Progenitor cell of endocrine pancreas (in vitro differentiated cells): ENCODE data around the gene SP7. TPM values are rescaled to one million over a fixed set of nuclear protein-coding genes. Genes with fewer than 3 reads are reported as not detected.

Source experiments
- DNase-seq: peaks from one replicate; pipeline ENCODE4 v3.0.0; 2021; ENCODE audit warnings: low spot score; ENCODE audit not compliant: unreplicated experiment
- H3K27ac Mint-ChIP-seq: 2 replicates; pipeline ENCODE4 v1.8.0; 2021; ENCODE audit warnings: mild to moderate bottlenecking, moderate library complexity, mixed read lengths
- H3K27me3 Mint-ChIP-seq: 2 replicates; pipeline ENCODE4 v1.8.0; 2021; ENCODE audit warnings: mixed read lengths
- H3K36me3 Mint-ChIP-seq: 2 replicates; pipeline ENCODE4 v1.8.0; 2022; ENCODE audit warnings: mixed read lengths; ENCODE audit not compliant: insufficient read depth
- H3K4me1 Mint-ChIP-seq: 2 replicates; pipeline ENCODE4 v1.8.0; 2021; ENCODE audit warnings: low read depth, mixed read lengths
- H3K4me3 Mint-ChIP-seq: 2 replicates; pipeline ENCODE4 v1.8.0; 2021; ENCODE audit warnings: low read depth, mild to moderate bottlenecking, moderate library complexity, mixed read lengths
- H3K9me3 Mint-ChIP-seq: 2 replicates; pipeline ENCODE4 v1.8.0; 2021; ENCODE audit warnings: low read depth, mixed read lengths
- CTCF ChIP-seq: fragments of 200-600 bp; sonication (generic); IDR thresholded peaks from one replicate; pipeline ENCODE4 v1.5.0; 2021; ENCODE audit warnings: antibody characterized with exemption, mild to moderate bottlenecking; ENCODE audit not compliant: unreplicated experiment
- total RNA-seq: library from RNA; stranded (reverse); gene quantifications from 2 replicates; pipeline ENCODE4 v1.2.1, GENCODE V29; 2021

The SP7 gene
- total RNA-seq, 1 donor from 2014 or later = 0.10 TPM

- peak; percentile 79 for DNase-seq
- peak; percentile 76 for TF ChIP-seq CTCF
- peaks cover 1% of the 10 kb centered on the region for H3K36me3 Mint-ChIP-seq
- H3K9me3 Mint-ChIP-seq = no peaks in the 10 kb centered on the region
- H3K4me1 Mint-ChIP-seq = peaks cover 23% of the 10 kb centered on the region
- no peak overlapping the region for H3K27ac Mint-ChIP-seq
- H3K27me3 Mint-ChIP-seq = peaks cover 40% of the 10 kb centered on the region
- peak overlapping the region; percentile 65 for H3K4me3 Mint-ChIP-seq
Observed at GRCh38 chr12:53324779-53325510, 11.2 kb downstream of the SP7 start.

- TF ChIP-seq CTCF = no peak
- Mint-ChIP-seq H3K4me1 (peaks cover 23% of the 10 kb centered on the region), H3K4me3 (peak overlapping the region; percentile 65), H3K27ac (peak overlapping the region; percentile 41), H3K9me3 (no peaks in the 10 kb centered on the region), H3K36me3 (peaks cover 1% of the 10 kb centered on the region), H3K27me3 (peaks cover 38% of the 10 kb centered on the region)
- DNase-seq = no peak
Observed at GRCh38 chr12:53324113-53324778, 11.9 kb downstream of the SP7 start.

GRCh38 chr12:53320352-53321195 lies 15.6 kb downstream of the SP7 start:
- Mint-ChIP-seq H3K4me3 (peak overlapping the region; percentile 96), H3K9me3 (no peaks in the 10 kb centered on the region), H3K4me1 (peaks cover 19% of the 10 kb centered on the region), H3K27ac (peak overlapping the region; percentile 98), H3K36me3 (peaks cover 5% of the 10 kb centered on the region), H3K27me3 (peaks cover 6% of the 10 kb centered on the region)
- TF ChIP-seq CTCF = no peak
- no peak for DNase-seq

- Mint-ChIP-seq H3K36me3 (peaks cover 15% of the 10 kb centered on the region), H3K27ac (no peak overlapping the region), H3K4me1 (no peaks in the 10 kb centered on the region), H3K27me3 (no peaks in the 10 kb centered on the region), H3K4me3 (no peak overlapping the region), H3K9me3 (no peaks in the 10 kb centered on the region)
- TF ChIP-seq CTCF = no peak
- no peak for DNase-seq
Observed at GRCh38 chr12:53313996-53314395, 22.2 kb downstream of the SP7 start.

- DNase-seq = no peak
- no peaks in the 10 kb centered on the region for H3K4me1 Mint-ChIP-seq
- no peak for TF ChIP-seq CTCF
- H3K4me3 Mint-ChIP-seq = no peak overlapping the region
- H3K27ac Mint-ChIP-seq = no peak overlapping the region
- H3K36me3 Mint-ChIP-seq = peaks cover 9% of the 10 kb centered on the region
- no peaks in the 10 kb centered on the region for H3K27me3 Mint-ChIP-seq
- H3K9me3 Mint-ChIP-seq = no peaks in the 10 kb centered on the region
Observed at GRCh38 chr12:53308276-53308675, 27.9 kb downstream of the SP7 start.
